Skeletal muscle satellite cell (primary cell): ENCODE measurements around the gene CASTOR1.

Experiments
- H3K27me3 ChIP-seq: 2 replicates; pipeline ENCODE4 v1.7.0; 2013; ENCODE audit warnings: low read length; ENCODE audit not compliant: control insufficient read depth, insufficient read depth
- H3K36me3 ChIP-seq: 2 replicates; pipeline ENCODE4 v1.7.0; 2013; ENCODE audit warnings: mild to moderate bottlenecking, control low read depth, low read length; ENCODE audit not compliant: insufficient read depth
- H3K4me1 ChIP-seq: 2 replicates; pipeline ENCODE4 v1.7.0; 2013; ENCODE audit warnings: low read length; ENCODE audit not compliant: control insufficient read depth, insufficient read depth
- H3K4me2 ChIP-seq: 2 replicates; pipeline ENCODE4 v1.7.0; 2013; ENCODE audit warnings: mild to moderate bottlenecking, low read length
- H3K4me3 ChIP-seq: 2 replicates; pipeline ENCODE4 v1.7.0; 2013; ENCODE audit warnings: low read length
- H3K9ac ChIP-seq: 2 replicates; pipeline ENCODE4 v1.7.0; 2013; ENCODE audit warnings: mild to moderate bottlenecking, low read depth, low read length, moderate library complexity
- H3K9me3 ChIP-seq: replicated peaks from 2 replicates; pipeline ENCODE4 v1.7.0; 2013; ENCODE audit warnings: mild to moderate bottlenecking, control low read depth, low read length

The CASTOR1 gene

GRCh38 chr22:30266445-30267381 is 22.6 kb downstream of the CASTOR1 start, which contains the start of gene OSM:
OSM (minus strand) TSS chr22:30266851; CDS start chr22:30266799, 52 bp downstream.
- Histone ChIP-seq H3K9me3 (no peaks in the 10 kb centered on the region), H3K4me3 (no peak within 1 kb of the TSS), H3K4me1 (peaks cover 6% of the 10 kb centered on the region), H3K27me3 (no peaks in the 10 kb centered on the region), H3K4me2 (no peak within 1 kb of the TSS), H3K36me3 (no peaks in the 10 kb centered on the region), H3K9ac (no peak within 1 kb of the TSS)

- Histone ChIP-seq H3K27me3 (no peaks in the 10 kb centered on the region), H3K4me1 (peaks cover 6% of the 10 kb centered on the region), H3K9ac (no peak overlapping the region), H3K36me3 (no peaks in the 10 kb centered on the region), H3K9me3 (no peaks in the 10 kb centered on the region), H3K4me2 (no peak overlapping the region), H3K4me3 (no peak overlapping the region)
Observed at GRCh38 chr22:30265823-30266444, 23.4 kb downstream of the CASTOR1 start.

DNA sequence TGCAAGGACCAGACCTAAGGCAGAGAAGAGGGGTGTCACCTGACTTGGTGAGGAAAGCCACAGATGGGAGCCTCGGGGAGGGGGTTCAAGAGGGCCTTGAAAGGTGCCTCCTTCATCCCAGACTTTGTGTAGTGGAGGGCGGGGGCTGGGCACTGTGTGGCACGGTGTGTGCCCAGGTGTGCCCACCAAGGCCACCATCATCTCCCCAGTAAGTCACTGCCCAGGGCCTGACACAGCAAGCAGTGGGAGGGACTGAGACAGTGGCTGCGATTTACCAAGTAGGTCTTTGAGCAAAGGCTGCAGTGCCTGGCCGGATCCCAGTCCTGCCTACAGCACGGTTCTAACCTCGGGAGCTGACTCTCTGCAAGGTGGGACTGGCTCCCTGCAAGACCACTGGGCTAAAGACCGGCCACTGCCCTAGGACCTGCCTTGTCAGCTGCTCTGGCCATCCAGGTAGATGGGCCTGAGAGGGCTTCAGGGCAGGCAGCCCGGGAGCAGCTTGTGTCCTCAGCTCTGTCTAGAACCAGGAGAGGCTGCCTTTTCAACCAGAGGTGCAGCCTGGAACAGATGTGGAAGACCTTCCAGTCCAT is 24.1 kb downstream of the CASTOR1 start:
- no peak overlapping the region for H3K4me3 ChIP-seq
- peaks cover 6% of the 10 kb centered on the region for H3K4me1 ChIP-seq
- no peak overlapping the region for H3K4me2 ChIP-seq
- H3K9me3 ChIP-seq = no peaks in the 10 kb centered on the region
- no peaks in the 10 kb centered on the region for H3K27me3 ChIP-seq
- no peaks in the 10 kb centered on the region for H3K36me3 ChIP-seq
- no peak overlapping the region for H3K9ac ChIP-seq

DNA sequence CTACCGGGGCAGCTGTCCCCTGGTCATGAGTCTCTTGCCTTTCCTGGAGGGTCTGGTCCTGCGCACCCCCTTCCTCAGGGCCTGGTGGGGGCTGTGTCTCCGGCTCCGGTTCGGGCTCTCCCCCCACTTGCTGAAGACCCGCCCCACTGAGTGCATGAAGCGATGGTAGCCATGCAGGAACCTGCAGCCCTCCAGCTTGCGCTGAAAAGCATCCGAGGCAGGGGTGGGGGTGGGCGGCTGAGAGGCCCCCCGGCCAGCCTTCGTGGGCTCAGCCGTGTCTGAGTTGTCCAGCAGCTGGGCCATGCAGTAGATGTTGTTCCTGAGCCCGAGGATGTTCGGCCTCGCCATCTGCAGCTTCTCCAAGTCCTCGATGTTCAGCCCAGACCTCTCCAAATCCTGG is 25.4 kb downstream of the CASTOR1 start:
- H3K4me1 ChIP-seq = peaks cover 6% of the 10 kb centered on the region
- H3K36me3 ChIP-seq = no peaks in the 10 kb centered on the region
- H3K4me3 ChIP-seq = no peak overlapping the region
- H3K9me3 ChIP-seq = no peaks in the 10 kb centered on the region
- H3K4me2 ChIP-seq = no peak overlapping the region
- no peak overlapping the region for H3K9ac ChIP-seq
- H3K27me3 ChIP-seq = no peaks in the 10 kb centered on the region

- Histone ChIP-seq H3K4me1 (peaks cover 6% of the 10 kb centered on the region), H3K36me3 (no peaks in the 10 kb centered on the region), H3K4me3 (peak overlapping the region; percentile 59), H3K4me2 (peak overlapping the region; percentile 74), H3K27me3 (no peaks in the 10 kb centered on the region), H3K9me3 (no peaks in the 10 kb centered on the region), H3K9ac (peak overlapping the region; percentile 54)
Observed at GRCh38 chr22:30262917-30263741, 26.2 kb downstream of the CASTOR1 start.

- no peaks in the 10 kb centered on the region for H3K36me3 ChIP-seq
- H3K27me3 ChIP-seq = no peaks in the 10 kb centered on the region
- peaks cover 6% of the 10 kb centered on the region for H3K4me1 ChIP-seq
- no peak overlapping the region for H3K4me2 ChIP-seq
- no peak overlapping the region for H3K4me3 ChIP-seq
- no peak overlapping the region for H3K9ac ChIP-seq
- no peaks in the 10 kb centered on the region for H3K9me3 ChIP-seq
Observed at GRCh38 chr22:30262112-30262511, 27.2 kb downstream of the CASTOR1 start.

DNA sequence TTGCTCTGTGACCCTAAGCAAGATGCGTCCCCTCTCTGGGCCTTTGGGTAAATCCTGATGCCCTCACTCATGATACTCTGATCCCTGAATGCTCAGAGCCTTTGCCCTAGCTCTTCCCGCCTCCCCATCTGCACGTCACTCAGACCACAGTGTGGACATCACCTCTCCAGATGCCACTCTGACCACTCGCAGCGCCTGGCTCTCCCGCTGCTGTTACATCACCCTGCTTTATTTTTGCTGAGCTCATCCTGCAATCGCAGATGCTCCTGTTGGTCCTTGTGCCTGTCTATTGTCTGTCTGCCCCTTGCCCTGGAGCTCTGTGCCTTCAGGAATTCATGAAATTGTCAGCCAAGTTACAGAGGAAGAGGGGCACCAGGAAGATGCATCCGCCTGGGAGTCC is 28.2 kb downstream of the CASTOR1 start:
- no peak overlapping the region for H3K4me2 ChIP-seq
- H3K4me1 ChIP-seq = peaks cover 12% of the 10 kb centered on the region
- H3K36me3 ChIP-seq = no peaks in the 10 kb centered on the region
- no peaks in the 10 kb centered on the region for H3K9me3 ChIP-seq
- no peak overlapping the region for H3K9ac ChIP-seq
- H3K27me3 ChIP-seq = no peaks in the 10 kb centered on the region
- H3K4me3 ChIP-seq = no peak overlapping the region

- Histone ChIP-seq H3K9me3 (no peaks in the 10 kb centered on the region), H3K4me3 (no peak overlapping the region), H3K4me2 (no peak overlapping the region), H3K27me3 (no peaks in the 10 kb centered on the region), H3K36me3 (no peaks in the 10 kb centered on the region), H3K9ac (no peak overlapping the region), H3K4me1 (peaks cover 14% of the 10 kb centered on the region)
Observed at GRCh38 chr22:30260682-30261081, 28.6 kb downstream of the CASTOR1 start.

GRCh38 chr22:30260276-30260675 is 29.0 kb downstream of the CASTOR1 start:
- H3K4me3 ChIP-seq = no peak overlapping the region
- H3K36me3 ChIP-seq = no peaks in the 10 kb centered on the region
- no peak overlapping the region for H3K9ac ChIP-seq
- peaks cover 14% of the 10 kb centered on the region for H3K4me1 ChIP-seq
- H3K9me3 ChIP-seq = no peaks in the 10 kb centered on the region
- H3K27me3 ChIP-seq = no peaks in the 10 kb centered on the region
- no peak overlapping the region for H3K4me2 ChIP-seq

DNA sequence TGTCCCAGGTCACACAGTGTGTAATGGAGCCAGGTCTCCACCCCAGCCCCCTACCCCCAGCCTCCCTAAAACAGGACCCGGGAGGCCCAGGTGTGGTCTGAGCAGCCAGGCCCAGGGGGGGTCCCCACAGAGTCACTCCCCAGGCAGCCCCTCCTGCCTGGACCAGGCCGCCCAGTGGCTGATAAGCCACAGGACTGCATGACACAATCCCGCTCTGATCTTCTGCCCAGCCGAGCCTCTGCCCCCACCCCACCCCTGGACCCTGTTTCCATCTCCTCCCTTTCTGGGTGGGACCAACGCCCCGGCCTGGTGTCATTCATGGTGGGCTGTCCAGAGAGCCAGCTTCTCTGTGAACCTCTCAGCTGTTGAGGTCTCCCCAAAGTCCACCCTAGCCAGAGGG is 35.0 kb downstream of the CASTOR1 start:
- Histone ChIP-seq H3K4me1 (peaks cover 55% of the 10 kb centered on the region), H3K9me3 (no peaks in the 10 kb centered on the region), H3K36me3 (no peaks in the 10 kb centered on the region), H3K4me3 (no peak overlapping the region), H3K4me2 (no peak overlapping the region), H3K27me3 (no peaks in the 10 kb centered on the region), H3K9ac (peak overlapping the region; percentile 70)
